Stimulated activated CD4-positive, alpha-beta T cell treated with anti-CD3 and anti-CD28 coated beads, Interleukin-1b, Interleukin-23, amount 100 ng/mL, for 1 hour (primary cell): ENCODE measurements around the gene SMARCB1.

Experiments used
- DNase-seq, 2 donors: peaks; one replicate each; pipeline ENCODE4 v3.0.0-alpha.2; 2020; ENCODE audit warnings: low read depth in 2 of 2

Gene SMARCB1

GRCh38 chr22:23803001-23803819, 16.4 kb downstream of the SMARCB1 start:
- DNase-seq = no peak

- DNase-seq = no peak
Observed at GRCh38 chr22:23804781-23805291, 18.1 kb downstream of the SMARCB1 start.

GRCh38 chr22:23806837-23807236, 20.1 kb downstream of the SMARCB1 start:
- no peak for DNase-seq

- no peak for DNase-seq
Observed at GRCh38 chr22:23812378-23812777, 25.6 kb downstream of the SMARCB1 start.

- no peak for DNase-seq
Observed at GRCh38 chr22:23815541-23816155, 28.9 kb downstream of the SMARCB1 start.

GRCh38 chr22:23816156-23816976, 29.6 kb downstream of the SMARCB1 start:
- DNase-seq = no peak

- no peak for DNase-seq
Observed at GRCh38 chr22:23817146-23817545, 30.4 kb downstream of the SMARCB1 start.

- DNase-seq = no peak
Observed at GRCh38 chr22:23818541-23818940, 31.8 kb downstream of the SMARCB1 start.

- DNase-seq = no peak
Observed at GRCh38 chr22:23820748-23821211, 34.0 kb downstream of the SMARCB1 start.

GRCh38 chr22:23822101-23822671, 35.4 kb downstream of the SMARCB1 start:
- no peak for DNase-seq

- no peak for DNase-seq
Observed at GRCh38 chr22:23823331-23823791, 36.6 kb downstream of the SMARCB1 start.

GRCh38 chr22:23824476-23825245, 37.9 kb downstream of the SMARCB1 start:
- no peak for DNase-seq

GRCh38 chr22:23825246-23825905, 38.6 kb downstream of the SMARCB1 start:
- DNase-seq = no peak

- DNase-seq = no peak
Observed at GRCh38 chr22:23826510-23827350, 40.0 kb downstream of the SMARCB1 start.

- no peak for DNase-seq
Observed at GRCh38 chr22:23827351-23827995, 40.7 kb downstream of the SMARCB1 start.

GRCh38 chr22:23828800-23829680, 42.3 kb downstream of the SMARCB1 start:
- no peak for DNase-seq

GRCh38 chr22:23829845-23830372, 43.1 kb downstream of the SMARCB1 start:
- no peak for DNase-seq

- DNase-seq = no peak
Observed at GRCh38 chr22:23831261-23831660, 44.5 kb downstream of the SMARCB1 start.
